Suprapubic skin (tissue), 3 donors: ENCODE data around the gene SERGEF.

ENCODE experiments used
- CTCF ChIP-seq, 2 donors: fragments of 200-600 bp in 1 of 2; fragments of 450-650 bp in 1 of 2; sonication (generic) in 1 of 2; IDR thresholded peaks; one replicate each; pipeline ENCODE4 v1.5.1; 2016 to 2019; ENCODE audit warnings: antibody characterized with exemption in 2 of 2, mild to moderate bottlenecking in 1 of 2, moderate library complexity in 1 of 2
- POLR2A ChIP-seq, 2 donors: fragments of 450-650 bp; IDR thresholded peaks; one replicate each; pipeline ENCODE4 v1.6.1; 2017; ENCODE audit warnings: antibody characterized with exemption in 2 of 2, mild to moderate bottlenecking in 2 of 2, moderate library complexity in 2 of 2

- TF ChIP-seq CTCF (IDR thresholded peaks at IDR 0.05), result no peak
- TF ChIP-seq POLR2A (IDR thresholded peaks at IDR 0.05), result no peak
Observed at GRCh38 chr11:18027475-18027874, 14.6 kb upstream of the SERGEF start.
